HG03175 (cell line): ENCODE results near the gene GJD3.
A peak's percentile ranks its signal among the peaks of the same experiment; 100 is the strongest.

ENCODE experiments used
- ATAC-seq: cut with Tn5 transposase; IDR thresholded peaks from one replicate; pipeline ENCODE4 v1.9.1; 2021; ENCODE audit warnings: mild to moderate bottlenecking, moderate library complexity; ENCODE audit not compliant: unreplicated experiment

Gene GJD3

DNA sequence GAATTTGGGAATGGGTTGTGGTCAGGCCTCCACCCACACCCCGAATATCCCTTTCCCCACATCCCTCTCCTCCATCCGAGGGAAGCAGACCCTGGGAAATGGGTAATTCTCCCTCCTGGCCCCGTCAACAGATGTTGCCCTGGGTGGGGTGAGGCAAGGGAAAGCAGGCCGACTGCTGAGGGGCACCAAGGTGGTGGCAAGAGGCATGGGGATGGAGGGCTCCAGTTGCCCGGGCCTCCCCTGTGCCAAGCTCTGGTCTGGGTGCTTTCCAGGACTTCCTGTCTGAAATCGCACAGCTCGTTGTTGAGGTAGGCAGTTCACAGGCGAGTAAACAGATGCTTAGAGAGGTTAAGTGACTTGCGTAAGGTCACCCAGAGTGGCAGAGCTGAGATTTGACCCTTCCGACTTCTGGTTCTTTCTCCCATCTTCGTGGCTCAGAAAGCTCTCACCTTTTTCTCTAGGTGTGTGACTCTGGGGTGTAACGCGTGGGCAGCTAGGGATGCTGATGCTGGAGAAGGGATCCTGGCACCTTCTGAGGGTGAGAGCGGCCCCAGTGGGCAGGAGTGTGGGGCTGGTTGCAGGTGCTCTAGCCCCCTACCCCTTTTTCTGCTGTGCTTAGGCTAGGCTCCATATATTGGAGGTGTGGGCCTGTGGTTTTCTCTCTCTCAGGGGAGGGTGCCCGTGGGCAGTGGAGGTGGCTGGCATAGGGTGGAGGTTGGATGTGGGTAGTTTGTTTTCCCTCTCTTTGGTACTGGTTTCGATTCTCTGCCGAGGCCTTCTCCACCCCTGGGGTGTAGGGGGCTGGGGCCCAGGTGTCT lies 38.3 kb downstream of the GJD3 start:
- ATAC-seq = peak; percentile 24

DNA sequence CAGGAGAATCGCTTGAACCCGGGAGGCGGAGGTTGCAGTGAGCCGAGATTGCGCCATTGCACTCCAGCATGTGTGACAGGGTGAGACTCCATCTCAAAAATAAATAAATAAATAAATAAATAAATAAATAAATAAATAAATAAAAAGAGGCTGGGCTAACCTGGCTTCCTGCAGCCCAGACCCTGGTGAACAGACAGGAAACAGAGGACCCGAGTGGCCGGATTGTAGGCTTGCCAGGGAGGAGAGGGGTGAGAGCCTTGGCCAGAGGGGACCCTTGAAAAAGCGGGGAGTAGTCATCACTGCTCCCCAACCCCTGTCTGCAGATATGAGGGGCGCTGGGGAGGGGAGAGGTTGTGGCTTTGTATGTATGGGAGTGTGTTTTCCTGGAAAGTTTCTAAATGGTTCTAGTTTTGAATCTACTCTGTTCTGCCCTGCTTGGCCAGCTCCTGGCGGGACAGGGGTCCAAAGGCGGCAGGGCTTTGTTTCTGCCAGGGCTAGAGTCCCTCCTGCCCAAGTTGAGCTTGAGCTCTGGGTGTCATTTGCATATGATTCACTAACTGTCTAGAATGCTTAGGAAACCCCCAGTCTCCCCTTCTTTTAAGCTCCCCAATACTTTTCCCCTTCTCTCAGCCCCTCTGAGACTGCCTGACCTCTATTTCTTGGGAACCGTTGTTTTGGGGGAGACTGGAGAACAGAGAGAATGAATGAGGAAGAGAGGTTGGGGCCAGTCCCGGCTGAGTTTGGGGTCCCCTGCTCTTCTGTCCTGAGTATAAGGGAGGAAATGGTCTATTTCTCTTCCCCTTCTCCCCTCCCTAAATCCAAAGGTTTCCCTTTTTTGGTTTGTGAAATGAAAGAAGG lies 39.2 kb downstream of the GJD3 start:
- ATAC-seq = no peak

DNA sequence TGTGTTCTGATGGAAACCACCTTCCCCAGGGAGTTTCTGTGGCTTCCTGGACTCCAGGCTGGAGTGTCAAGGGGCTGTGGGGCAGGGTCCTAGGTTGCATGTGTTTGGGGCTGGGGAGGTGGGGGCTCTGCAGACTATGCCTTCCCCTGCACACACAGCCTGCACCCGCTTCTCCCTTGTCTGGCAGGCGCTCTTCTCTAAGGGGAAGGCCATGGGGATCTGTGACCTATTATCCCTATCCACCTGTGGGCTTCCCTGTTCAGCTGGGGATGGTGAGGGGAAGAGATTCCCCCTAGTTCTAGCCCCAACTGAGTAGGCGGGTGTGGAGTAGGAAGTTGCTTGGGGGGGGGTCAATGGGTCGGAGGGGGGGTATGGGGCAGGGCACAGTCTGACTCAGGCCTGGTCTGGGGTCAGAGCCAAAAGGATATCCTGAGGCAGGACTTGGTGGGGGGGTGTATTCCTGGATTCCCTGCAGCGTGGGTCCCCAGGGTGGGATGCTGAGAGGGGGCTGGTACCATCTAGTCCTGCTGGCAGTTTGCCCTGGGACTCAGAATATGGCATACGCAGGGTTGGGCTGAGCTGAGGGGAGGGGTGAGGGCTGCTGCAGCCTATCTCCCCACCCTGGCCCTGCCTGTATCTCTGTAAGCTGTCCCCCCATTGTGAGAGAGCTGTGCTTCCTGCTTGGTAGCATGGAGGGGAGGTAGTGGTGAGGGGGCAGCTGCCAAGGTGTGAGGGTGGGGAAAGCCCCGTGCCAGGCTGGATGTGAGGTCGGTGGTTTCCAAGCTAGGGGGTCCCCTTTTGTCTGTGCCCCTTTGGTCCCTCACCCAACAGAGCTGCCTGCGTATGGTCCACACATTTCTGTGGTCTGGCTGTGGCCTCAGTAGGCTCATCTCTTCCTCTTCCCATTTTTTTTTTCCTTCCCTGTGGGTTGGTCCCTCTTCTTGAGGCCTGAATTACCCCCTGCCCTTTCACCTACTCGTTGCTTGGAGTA lies 40.9 kb downstream of the GJD3 start:
- no peak for ATAC-seq

- ATAC-seq = peak; percentile 35
Observed at GRCh38 chr17:40322358-40323315, 41.9 kb downstream of the GJD3 start.

DNA sequence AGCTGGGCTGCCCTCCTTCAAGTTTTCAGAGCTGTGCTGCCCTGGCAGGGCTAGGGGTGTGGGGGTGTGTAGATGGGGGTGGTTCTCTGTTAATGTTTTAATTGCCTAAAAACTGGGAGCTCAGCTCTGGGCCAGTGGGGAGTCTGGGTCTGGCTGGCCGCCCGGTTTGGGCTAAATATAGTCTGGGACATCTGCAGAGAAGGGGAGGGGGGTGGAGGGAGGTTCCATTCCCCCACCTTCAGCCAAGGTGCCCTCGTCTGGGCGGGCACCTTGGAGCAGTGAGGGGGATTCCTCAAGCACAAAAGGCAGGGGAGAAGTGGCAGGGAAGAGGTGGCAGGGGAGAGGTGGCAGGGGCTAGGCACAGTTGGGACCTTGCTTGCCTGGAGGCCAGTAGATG lies 42.6 kb downstream of the GJD3 start:
- no peak for ATAC-seq

DNA sequence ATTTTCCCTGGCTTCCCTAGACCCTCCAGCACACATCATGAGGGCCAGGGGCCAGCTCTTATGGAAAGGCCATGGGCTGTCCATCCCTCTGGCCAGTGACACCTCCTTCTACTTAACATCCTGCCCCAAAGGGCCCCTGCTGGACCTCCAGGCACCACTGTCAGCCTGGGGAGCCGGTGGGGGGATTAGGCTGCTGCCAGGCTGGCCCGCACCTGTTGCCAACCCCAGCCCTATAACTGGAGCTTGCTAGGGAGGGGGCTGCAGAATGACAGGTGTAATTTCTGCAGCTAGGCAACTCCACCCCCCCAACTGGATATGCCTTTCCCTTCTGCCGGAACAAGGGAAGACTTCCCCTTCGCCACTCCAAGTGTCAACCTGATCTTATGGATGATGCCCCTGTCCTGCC lies 43.0 kb downstream of the GJD3 start:
- no peak for ATAC-seq

- ATAC-seq = no peak
Observed at GRCh38 chr17:40320756-40321523, 43.6 kb downstream of the GJD3 start.

DNA sequence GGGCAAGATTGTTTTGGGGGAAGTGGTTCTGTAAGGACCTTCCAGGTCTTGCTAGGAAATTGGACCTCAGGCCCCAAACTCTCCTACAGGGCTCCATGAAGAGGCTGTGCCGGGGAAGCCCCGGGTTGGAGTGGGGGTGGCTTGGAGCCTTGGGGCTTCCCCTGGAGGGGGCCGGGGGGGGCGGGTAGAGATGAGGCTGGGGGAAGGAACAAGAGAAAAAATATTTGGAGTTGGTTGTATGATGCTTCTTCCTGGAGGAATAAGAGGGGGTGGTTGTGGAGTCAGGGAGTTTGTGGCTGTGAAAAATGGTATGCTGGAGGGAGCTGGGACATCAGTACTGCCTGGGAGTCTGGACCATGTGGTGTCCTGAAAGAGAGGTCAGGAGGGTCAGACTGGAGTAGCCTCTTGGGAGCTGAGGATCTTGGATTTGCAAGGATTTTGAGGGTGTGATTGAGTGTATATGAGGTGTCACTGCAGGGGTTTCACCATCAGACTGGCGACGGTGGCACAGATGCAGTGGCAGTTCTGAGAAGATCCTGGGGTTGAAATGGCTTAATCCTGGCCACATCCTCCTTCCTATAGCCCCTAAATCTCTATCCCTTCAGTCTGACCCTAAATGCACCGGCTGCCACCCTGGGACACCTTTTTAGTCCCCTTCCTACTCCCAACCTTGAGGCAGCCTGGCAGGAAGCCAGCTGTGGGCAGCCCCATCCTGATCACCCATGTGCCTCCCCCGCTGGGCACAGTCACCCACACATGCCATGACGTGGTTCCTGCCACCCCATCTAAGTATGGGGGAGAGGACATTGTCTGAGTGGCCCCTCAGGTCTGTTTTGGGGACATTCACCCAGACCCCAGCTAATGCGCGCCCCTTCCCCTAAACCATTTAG lies 44.6 kb downstream of the GJD3 start:
- ATAC-seq = no peak

GRCh38 chr17:40318830-40319391 lies 45.6 kb downstream of the GJD3 start:
- no peak for ATAC-seq

DNA sequence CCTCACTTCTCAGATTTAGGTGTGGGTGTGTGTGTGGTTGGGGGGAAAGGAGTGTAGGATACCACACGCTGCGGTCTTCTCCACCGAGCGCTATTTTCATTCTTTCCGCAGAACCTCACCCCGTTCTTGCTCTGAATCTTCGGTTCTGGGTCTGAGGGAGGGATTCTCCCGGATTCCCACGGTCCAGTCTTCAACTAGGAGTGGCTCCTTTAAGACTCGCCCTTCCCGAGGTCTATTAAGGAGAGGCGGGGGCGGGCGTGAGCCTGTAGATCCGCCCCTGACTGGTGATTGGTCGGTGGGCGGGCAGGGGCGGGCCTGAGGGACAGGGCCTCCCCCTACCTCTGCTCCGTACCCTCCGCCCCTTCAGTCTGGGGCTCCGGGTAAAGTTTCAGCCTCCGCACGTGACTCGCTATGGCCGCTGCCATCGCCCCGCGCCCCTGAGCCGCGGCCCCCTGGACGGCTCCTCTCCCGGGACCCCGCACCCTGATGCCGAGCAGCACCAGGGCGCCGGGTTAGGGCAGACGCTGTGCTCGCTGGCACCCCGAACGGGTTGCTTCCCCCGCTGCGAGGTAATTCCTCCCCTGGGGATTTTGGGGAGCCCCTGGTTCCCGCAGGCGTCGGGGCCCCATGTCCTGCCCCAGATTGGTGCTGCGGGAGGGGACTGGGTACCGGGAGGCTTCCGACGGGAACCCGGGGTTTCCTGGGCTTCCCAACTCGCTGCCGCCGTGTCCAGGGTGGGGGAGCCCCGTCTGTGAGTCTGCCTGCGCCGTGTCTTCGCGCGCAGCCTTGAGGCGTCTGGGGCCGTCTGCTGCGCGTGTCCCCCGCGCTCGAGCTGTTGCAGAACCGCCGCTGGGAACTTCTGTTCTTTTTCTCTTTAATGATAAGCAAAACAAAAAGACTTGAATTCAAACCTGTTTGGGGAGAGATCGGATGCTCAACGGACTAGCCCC lies 46.4 kb downstream of the GJD3 start:
- ATAC-seq = peak; percentile 53

DNA sequence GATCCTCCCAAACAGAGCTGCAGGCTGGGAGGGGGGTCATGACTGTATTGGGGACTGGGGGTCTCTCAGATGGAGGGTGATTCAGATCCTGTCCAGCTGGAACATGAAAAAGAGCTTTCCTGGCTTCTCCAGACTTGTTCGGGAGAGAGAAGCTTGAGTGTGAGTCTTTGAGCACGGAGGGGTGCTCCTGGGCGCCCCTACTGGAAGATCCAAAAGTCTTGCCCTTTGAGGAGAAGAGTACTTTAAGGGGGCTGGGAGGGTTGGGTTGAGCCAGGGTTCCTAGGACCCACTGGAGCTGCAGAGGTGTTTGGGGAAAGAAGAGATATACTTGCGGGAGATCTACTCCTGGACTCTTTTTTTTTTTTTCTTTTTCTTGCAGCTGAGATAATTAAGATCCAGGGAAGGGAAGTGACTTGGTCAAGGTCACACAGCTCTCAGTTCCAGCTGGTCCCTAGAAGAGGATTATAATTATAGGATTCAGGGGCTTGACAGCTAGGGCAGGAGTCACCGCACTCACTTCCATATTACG lies 47.1 kb downstream of the GJD3 start:
- ATAC-seq = no peak

- ATAC-seq = no peak
Observed at GRCh38 chr17:40316571-40317344, 47.8 kb downstream of the GJD3 start.

- ATAC-seq = no peak
Observed at GRCh38 chr17:40315678-40316570, 48.6 kb downstream of the GJD3 start.

GRCh38 chr17:40315206-40315605 lies 49.3 kb downstream of the GJD3 start:
- no peak for ATAC-seq

- no peak for ATAC-seq
Observed at GRCh38 chr17:40314584-40314956, 50.0 kb downstream of the GJD3 start.
